HL-60 (cell line): Measurements from ENCODE around the gene EBF3.

Experiments used
- DNase-seq, 2 experiments: peaks; one replicate each; pipeline ENCODE4 v3.0.0-alpha.2; 2010 to 2020; ENCODE audit warnings: low read depth in 1 of 2, low spot score in 1 of 2
- H3K27ac ChIP-seq: fragments of 250-450 bp; sonication (Bioruptor Pico); replicated peaks from 2 replicates; pipeline ENCODE4 v1.5.1; 2020; ENCODE audit warnings: mild to moderate bottlenecking, moderate library complexity
- H3K27me3 ChIP-seq: fragments of 250-450 bp; sonication (Bioruptor Pico); 2 replicates; pipeline ENCODE4 v1.5.1; 2021; ENCODE audit warnings: mild to moderate bottlenecking, moderate library complexity; ENCODE audit not compliant: insufficient read depth, poor library complexity, severe bottlenecking
- H3K4me3 ChIP-seq: replicated peaks from 2 replicates; pipeline ENCODE4 v1.5.1; 2011; ENCODE audit warnings: mild to moderate bottlenecking, control low read depth, low read length; ENCODE audit not compliant: insufficient read depth
- GABPA ChIP-seq: IDR thresholded peaks from 2 replicates; pipeline ENCODE4 v1.6.1; 2012; ENCODE audit warnings: low read depth
- POLR2AphosphoS5 ChIP-seq: IDR thresholded peaks from 2 replicates; pipeline ENCODE4 v1.6.1; 2012; ENCODE audit warnings: low read depth
- SPI1 ChIP-seq: IDR thresholded peaks from 2 replicates; pipeline ENCODE4 v1.6.1; 2012; ENCODE audit warnings: low read depth, mild to moderate bottlenecking, borderline replicate concordance
- TF ChIP-seq, protein P1 (sequence below): IDR thresholded peaks from 2 replicates; pipeline ENCODE4 v1.6.1; 2012; ENCODE audit warnings: low read depth; ENCODE audit not compliant: insufficient replicate concordance
- TF ChIP-seq, protein P2 (sequence below): IDR thresholded peaks from one replicate; pipeline ENCODE4 v1.5.1; 2011; ENCODE audit warnings: low read length, control low read depth, inconsistent platforms; ENCODE audit not compliant: insufficient read depth

EBF3 gene

GRCh38 chr10:129897871-129898626 lies 66.0 kb downstream of the EBF3 start:
- H3K27ac ChIP-seq, result no peak overlapping the region
- TF ChIP-seq POLR2AphosphoS5, result no peak
- TF ChIP-seq, protein P1, sequence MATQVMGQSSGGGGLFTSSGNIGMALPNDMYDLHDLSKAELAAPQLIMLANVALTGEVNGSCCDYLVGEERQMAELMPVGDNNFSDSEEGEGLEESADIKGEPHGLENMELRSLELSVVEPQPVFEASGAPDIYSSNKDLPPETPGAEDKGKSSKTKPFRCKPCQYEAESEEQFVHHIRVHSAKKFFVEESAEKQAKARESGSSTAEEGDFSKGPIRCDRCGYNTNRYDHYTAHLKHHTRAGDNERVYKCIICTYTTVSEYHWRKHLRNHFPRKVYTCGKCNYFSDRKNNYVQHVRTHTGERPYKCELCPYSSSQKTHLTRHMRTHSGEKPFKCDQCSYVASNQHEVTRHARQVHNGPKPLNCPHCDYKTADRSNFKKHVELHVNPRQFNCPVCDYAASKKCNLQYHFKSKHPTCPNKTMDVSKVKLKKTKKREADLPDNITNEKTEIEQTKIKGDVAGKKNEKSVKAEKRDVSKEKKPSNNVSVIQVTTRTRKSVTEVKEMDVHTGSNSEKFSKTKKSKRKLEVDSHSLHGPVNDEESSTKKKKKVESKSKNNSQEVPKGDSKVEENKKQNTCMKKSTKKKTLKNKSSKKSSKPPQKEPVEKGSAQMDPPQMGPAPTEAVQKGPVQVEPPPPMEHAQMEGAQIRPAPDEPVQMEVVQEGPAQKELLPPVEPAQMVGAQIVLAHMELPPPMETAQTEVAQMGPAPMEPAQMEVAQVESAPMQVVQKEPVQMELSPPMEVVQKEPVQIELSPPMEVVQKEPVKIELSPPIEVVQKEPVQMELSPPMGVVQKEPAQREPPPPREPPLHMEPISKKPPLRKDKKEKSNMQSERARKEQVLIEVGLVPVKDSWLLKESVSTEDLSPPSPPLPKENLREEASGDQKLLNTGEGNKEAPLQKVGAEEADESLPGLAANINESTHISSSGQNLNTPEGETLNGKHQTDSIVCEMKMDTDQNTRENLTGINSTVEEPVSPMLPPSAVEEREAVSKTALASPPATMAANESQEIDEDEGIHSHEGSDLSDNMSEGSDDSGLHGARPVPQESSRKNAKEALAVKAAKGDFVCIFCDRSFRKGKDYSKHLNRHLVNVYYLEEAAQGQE, result no peak
- TF ChIP-seq SPI1, result no peak
- TF ChIP-seq, protein P2, sequence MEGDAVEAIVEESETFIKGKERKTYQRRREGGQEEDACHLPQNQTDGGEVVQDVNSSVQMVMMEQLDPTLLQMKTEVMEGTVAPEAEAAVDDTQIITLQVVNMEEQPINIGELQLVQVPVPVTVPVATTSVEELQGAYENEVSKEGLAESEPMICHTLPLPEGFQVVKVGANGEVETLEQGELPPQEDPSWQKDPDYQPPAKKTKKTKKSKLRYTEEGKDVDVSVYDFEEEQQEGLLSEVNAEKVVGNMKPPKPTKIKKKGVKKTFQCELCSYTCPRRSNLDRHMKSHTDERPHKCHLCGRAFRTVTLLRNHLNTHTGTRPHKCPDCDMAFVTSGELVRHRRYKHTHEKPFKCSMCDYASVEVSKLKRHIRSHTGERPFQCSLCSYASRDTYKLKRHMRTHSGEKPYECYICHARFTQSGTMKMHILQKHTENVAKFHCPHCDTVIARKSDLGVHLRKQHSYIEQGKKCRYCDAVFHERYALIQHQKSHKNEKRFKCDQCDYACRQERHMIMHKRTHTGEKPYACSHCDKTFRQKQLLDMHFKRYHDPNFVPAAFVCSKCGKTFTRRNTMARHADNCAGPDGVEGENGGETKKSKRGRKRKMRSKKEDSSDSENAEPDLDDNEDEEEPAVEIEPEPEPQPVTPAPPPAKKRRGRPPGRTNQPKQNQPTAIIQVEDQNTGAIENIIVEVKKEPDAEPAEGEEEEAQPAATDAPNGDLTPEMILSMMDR, result no peak
- TF ChIP-seq GABPA, result no peak
- H3K4me3 ChIP-seq, result no peak overlapping the region
- no peaks in the 10 kb centered on the region for H3K27me3 ChIP-seq
- DNase-seq, result no peak

GRCh38 chr10:129896860-129897200 lies 67.2 kb downstream of the EBF3 start:
- no peak for TF ChIP-seq SPI1
- TF ChIP-seq GABPA, result no peak
- TF ChIP-seq, protein P2, result no peak
- no peak for TF ChIP-seq POLR2AphosphoS5
- TF ChIP-seq, protein P1, result no peak

DNA sequence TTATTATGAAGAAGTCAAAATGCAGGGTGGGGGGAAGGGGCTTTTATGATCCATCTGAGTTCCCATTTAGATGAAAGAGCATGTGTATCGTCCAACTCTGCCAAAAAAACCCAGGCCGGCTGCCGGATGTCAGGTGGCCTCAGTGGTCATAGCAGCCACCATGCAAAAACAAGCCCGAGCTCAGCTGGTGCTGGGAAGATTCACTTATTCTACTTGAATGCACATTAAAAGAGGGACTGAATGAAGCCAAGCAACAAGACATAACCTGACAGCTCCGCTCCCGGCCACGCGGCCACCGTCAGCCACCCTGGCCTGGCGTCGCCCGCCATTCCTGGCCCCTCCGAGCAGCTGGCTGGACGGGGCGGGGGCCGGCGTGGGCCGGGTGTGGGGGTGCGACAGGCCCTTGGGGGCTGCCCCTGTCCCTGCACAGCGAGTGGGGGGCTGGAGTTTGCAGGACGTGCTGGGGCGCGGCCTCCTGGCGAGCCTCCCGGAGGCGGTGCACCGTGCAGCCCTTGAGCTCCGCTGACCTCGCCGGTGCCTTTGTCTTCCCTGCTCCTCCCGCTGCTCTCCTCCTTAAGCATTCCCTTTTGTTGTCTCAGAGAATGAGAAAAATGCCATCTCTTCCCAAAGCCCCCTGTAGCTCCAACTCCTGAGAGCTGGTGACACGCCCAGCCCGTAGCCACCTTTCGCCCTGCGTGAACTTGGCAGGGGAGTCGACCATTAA lies 67.8 kb downstream of the EBF3 start:
- TF ChIP-seq POLR2AphosphoS5 (no peak), GABPA (no peak), SPI1 (no peak)
- TF ChIP-seq, protein P1, result no peak
- TF ChIP-seq, protein P2, result no peak
- no peaks in the 10 kb centered on the region for H3K27me3 ChIP-seq
- no peak for DNase-seq
- H3K27ac ChIP-seq, result no peak overlapping the region
- no peak overlapping the region for H3K4me3 ChIP-seq

More at GRCh38 chr10:129896860-129897200, 67.2 kb downstream of the EBF3 start:
- Histone ChIP-seq H3K4me3 (no peak overlapping the region), H3K27me3 (no peaks in the 10 kb centered on the region), H3K27ac (no peak overlapping the region)
- no peak for DNase-seq
